ENCODE measurements around the gene ATP8B2. TPM values are rescaled to one million over a fixed set of nuclear protein-coding genes. Genes with fewer than 3 reads are reported as not detected.

Gene ATP8B2
- total RNA-seq, 1 experiment from 2014 or later = 50.0 TPM

- ChIA-PET CTCF (interaction anchor here (1.0 kb wide), 1 partner anchor 46 kb away, joined by 4 read pairs; no protein-coding TSS in a partner anchor), POLR2A (interaction anchor here (0.6 kb wide), 1 partner anchor 14 kb away, joined by 5 read pairs; no protein-coding TSS in a partner anchor)
- TF ChIP-seq FOXK1 (CRISPR knock-in tag; IDR thresholded peaks at IDR 0.05) (no peak), TP53 (CRISPR knock-in tag; IDR thresholded peaks at IDR 0.05) (no peak), SOX15 (CRISPR knock-in tag; IDR thresholded peaks at IDR 0.05) (no peak), PREB (CRISPR knock-in tag; IDR thresholded peaks at IDR 0.05; ENCODE audit: borderline replicate concordance) (no peak), NR2C2 (CRISPR knock-in tag; IDR thresholded peaks at IDR 0.05) (no peak), ATF1 (CRISPR knock-in tag; IDR thresholded peaks at IDR 0.05) (no peak), ZNF671 (CRISPR knock-in tag; IDR thresholded peaks at IDR 0.05) (no peak), TEAD1 (CRISPR knock-in tag; IDR thresholded peaks at IDR 0.05) (no peak), ZNF219 (CRISPR knock-in tag; IDR thresholded peaks at IDR 0.05; ENCODE audit: borderline replicate concordance) (no peak), ZNF532 (CRISPR knock-in tag; IDR thresholded peaks at IDR 0.05; ENCODE audit: borderline replicate concordance) (no peak), RORB (CRISPR knock-in tag; IDR thresholded peaks at IDR 0.05) (no peak), ZNF396 (CRISPR knock-in tag; IDR thresholded peaks at IDR 0.05; ENCODE audit: borderline replicate concordance) (no peak), E2F1 (CRISPR knock-in tag; IDR thresholded peaks at IDR 0.05) (no peak)
- TF ChIP-seq, protein P1, sequence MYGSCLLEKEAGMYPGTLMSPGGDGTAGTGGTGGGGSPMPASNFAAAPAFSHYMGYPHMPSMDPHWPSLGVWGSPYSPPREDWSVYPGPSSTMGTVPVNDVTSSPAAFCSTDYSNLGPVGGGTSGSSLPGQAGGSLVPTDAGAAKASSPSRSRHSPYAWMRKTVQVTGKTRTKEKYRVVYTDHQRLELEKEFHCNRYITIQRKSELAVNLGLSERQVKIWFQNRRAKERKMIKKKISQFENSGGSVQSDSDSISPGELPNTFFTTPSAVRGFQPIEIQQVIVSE (CRISPR knock-in tag; IDR thresholded peaks at IDR 0.05; ENCODE audit: borderline replicate concordance) = no peak
- TF ChIP-seq, protein P2, sequence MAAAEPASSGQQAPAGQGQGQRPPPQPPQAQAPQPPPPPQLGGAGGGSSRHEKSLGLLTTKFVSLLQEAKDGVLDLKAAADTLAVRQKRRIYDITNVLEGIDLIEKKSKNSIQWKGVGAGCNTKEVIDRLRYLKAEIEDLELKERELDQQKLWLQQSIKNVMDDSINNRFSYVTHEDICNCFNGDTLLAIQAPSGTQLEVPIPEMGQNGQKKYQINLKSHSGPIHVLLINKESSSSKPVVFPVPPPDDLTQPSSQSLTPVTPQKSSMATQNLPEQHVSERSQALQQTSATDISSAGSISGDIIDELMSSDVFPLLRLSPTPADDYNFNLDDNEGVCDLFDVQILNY (CRISPR knock-in tag; IDR thresholded peaks at IDR 0.05) = no peak
- TF ChIP-seq, protein P3, sequence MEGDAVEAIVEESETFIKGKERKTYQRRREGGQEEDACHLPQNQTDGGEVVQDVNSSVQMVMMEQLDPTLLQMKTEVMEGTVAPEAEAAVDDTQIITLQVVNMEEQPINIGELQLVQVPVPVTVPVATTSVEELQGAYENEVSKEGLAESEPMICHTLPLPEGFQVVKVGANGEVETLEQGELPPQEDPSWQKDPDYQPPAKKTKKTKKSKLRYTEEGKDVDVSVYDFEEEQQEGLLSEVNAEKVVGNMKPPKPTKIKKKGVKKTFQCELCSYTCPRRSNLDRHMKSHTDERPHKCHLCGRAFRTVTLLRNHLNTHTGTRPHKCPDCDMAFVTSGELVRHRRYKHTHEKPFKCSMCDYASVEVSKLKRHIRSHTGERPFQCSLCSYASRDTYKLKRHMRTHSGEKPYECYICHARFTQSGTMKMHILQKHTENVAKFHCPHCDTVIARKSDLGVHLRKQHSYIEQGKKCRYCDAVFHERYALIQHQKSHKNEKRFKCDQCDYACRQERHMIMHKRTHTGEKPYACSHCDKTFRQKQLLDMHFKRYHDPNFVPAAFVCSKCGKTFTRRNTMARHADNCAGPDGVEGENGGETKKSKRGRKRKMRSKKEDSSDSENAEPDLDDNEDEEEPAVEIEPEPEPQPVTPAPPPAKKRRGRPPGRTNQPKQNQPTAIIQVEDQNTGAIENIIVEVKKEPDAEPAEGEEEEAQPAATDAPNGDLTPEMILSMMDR (IDR thresholded peaks at IDR 0.05) = no peak
- TF ChIP-seq, protein P4, sequence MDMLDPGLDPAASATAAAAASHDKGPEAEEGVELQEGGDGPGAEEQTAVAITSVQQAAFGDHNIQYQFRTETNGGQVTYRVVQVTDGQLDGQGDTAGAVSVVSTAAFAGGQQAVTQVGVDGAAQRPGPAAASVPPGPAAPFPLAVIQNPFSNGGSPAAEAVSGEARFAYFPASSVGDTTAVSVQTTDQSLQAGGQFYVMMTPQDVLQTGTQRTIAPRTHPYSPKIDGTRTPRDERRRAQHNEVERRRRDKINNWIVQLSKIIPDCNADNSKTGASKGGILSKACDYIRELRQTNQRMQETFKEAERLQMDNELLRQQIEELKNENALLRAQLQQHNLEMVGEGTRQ (CRISPR knock-in tag; IDR thresholded peaks at IDR 0.05) = no peak
- Mint-ChIP-seq H3K4me3 (no peak overlapping the region), H3K36me3 (peaks cover 3% of the 10 kb centered on the region; the same call in 1 of the 2 replicates), H3K27me3 (ENCODE audit: low read depth) (no peaks in the 10 kb centered on the region), H3K4me1 (no peaks in the 10 kb centered on the region), H3K9me3 (peaks cover 13% of the 10 kb centered on the region), H3K27ac (no peak overlapping the region)
- DNase-seq (ENCODE audit: low spot score) (no peak), ATAC-seq (no peak)
These were observed 65.9 kb downstream of the ATP8B2 start for GRCh38 chr1:154391086-154391770.

Data from WTC11 (cell line).